Stomach (tissue), 4 donors: Measurements from ENCODE around the gene PEMT.

ENCODE experiments used
- CTCF ChIP-seq, 7 experiments: fragments of 450-650 bp in 4 of 7; fragments of 200-600 bp in 3 of 7; sonication (generic) in 3 of 7; IDR thresholded peaks; one replicate each; pipeline ENCODE4 v1.5.1; 2016 to 2019; ENCODE audit warnings: antibody characterized with exemption in 7 of 7, control low read depth in 2 of 7, mild to moderate bottlenecking in 1 of 7
- POLR2A ChIP-seq, 4 donors: fragments of 450-650 bp; IDR thresholded peaks; one replicate each; pipeline ENCODE4 v1.6.1; 2016; ENCODE audit warnings: antibody characterized with exemption in 4 of 4, control low read depth in 2 of 4, mild to moderate bottlenecking in 1 of 4, moderate library complexity in 1 of 4

GRCh38 chr17:17493249-17493985 lies 98.1 kb downstream of the PEMT start:
- TF ChIP-seq POLR2A (IDR thresholded peaks at IDR 0.05) (no peak), CTCF (IDR thresholded peaks at IDR 0.05) (no peak)
